ENCODE results near the gene BTBD7.
A peak's percentile ranks its signal among the peaks of the same experiment; 100 is the strongest.

Gene BTBD7

GRCh38 chr14:93302688-93303581 is 29.9 kb downstream of the BTBD7 start:
- DNase-seq: peak in 1 of 51 donors; percentile 3

- DNase-seq: no peak
These were observed 30.9 kb downstream of the BTBD7 start for GRCh38 chr14:93301821-93302447.

- DNase-seq: no peak
These were observed 33.0 kb downstream of the BTBD7 start for GRCh38 chr14:93299866-93300265.

- DNase-seq: no peak
These were observed 33.4 kb downstream of the BTBD7 start for GRCh38 chr14:93299416-93299815.

GRCh38 chr14:93295541-93296220 is 37.2 kb downstream of the BTBD7 start:
- no peak for DNase-seq

- DNase-seq: no peak
These were observed 46.5 kb downstream of the BTBD7 start for GRCh38 chr14:93286212-93286890.

GRCh38 chr14:93285044-93285443 is 47.8 kb downstream of the BTBD7 start:
- no peak for DNase-seq

GRCh38 chr14:93281937-93282336 is 50.9 kb downstream of the BTBD7 start:
- DNase-seq: no peak

GRCh38 chr14:93280743-93281142 is 52.1 kb downstream of the BTBD7 start:
- no peak for DNase-seq

- no peak for DNase-seq
These were observed 56.7 kb downstream of the BTBD7 start for GRCh38 chr14:93276031-93276716.

- DNase-seq: no peak
These were observed 58.6 kb downstream of the BTBD7 start for GRCh38 chr14:93274055-93274806.

- peak in 1 of 51 donors; percentile 8 for DNase-seq
These were observed 61.7 kb downstream of the BTBD7 start for GRCh38 chr14:93271111-93271510.

- DNase-seq: peak in 42 of 51 donors; percentile 3 to 82 (median 48)
These were observed 63.3 kb downstream of the BTBD7 start for GRCh38 chr14:93269341-93270068.

GRCh38 chr14:93268406-93268805 is 64.4 kb downstream of the BTBD7 start:
- DNase-seq: no peak

- no peak for DNase-seq
These were observed 65.6 kb downstream of the BTBD7 start for GRCh38 chr14:93267149-93267711.

- DNase-seq: no peak
These were observed 66.7 kb downstream of the BTBD7 start for GRCh38 chr14:93266127-93266526.

GRCh38 chr14:93263416-93263815 is 69.4 kb downstream of the BTBD7 start:
- no peak for DNase-seq

GRCh38 chr14:93262446-93262845 is 70.4 kb downstream of the BTBD7 start:
- DNase-seq: no peak

- DNase-seq: peak in 1 of 51 donors; percentile 6
These were observed 83.6 kb downstream of the BTBD7 start for GRCh38 chr14:93249128-93249831.
